ENCODE measurements around the gene EFHD2.

DNA sequence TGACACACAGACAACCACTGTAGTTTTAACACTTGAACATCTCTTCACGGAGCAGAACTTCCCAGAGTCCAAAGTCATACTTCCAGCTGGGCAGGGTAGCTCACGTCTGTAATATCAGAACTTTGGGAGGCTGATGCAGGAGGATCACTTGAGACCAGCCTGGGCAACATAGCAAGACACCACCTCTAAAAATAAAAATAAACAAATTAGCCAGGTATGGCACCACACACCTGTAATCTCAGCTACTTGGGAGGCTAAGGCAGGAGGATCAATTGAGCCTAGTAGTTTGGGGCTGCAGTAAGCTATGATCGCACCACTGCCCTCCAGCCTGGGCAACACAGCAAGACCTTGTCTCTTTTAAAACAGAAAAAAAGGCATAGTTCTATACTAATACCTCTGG is 24.3 kb upstream of the EFHD2 start:
- TF ChIP-seq, protein P1, sequence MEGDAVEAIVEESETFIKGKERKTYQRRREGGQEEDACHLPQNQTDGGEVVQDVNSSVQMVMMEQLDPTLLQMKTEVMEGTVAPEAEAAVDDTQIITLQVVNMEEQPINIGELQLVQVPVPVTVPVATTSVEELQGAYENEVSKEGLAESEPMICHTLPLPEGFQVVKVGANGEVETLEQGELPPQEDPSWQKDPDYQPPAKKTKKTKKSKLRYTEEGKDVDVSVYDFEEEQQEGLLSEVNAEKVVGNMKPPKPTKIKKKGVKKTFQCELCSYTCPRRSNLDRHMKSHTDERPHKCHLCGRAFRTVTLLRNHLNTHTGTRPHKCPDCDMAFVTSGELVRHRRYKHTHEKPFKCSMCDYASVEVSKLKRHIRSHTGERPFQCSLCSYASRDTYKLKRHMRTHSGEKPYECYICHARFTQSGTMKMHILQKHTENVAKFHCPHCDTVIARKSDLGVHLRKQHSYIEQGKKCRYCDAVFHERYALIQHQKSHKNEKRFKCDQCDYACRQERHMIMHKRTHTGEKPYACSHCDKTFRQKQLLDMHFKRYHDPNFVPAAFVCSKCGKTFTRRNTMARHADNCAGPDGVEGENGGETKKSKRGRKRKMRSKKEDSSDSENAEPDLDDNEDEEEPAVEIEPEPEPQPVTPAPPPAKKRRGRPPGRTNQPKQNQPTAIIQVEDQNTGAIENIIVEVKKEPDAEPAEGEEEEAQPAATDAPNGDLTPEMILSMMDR (IDR thresholded peaks at IDR 0.05) = no peak
- no peak for TF ChIP-seq POLR2A (IDR thresholded peaks at IDR 0.05)
